Dendritic cell treated with granulocyte-macrophage colony-stimulating factor and Interleukin-4, amounts not matched to agents 40 ng/mL and 50 ng/mL, for 4 days (primary cell): ENCODE results near the gene FMN2.
"Not testable (repeated sequence)": the region's sequence is repeated elsewhere in the genome, so short reads cannot be mapped to it uniquely, and the experiment has no call there.

Experiments used
- H3K27ac Mint-ChIP-seq: one replicate; pipeline ENCODE4 v1.8.0; 2022; ENCODE audit warnings: mild to moderate bottlenecking, mixed read lengths
- H3K27me3 Mint-ChIP-seq: one replicate; pipeline ENCODE4 v1.8.0; 2022; ENCODE audit warnings: mild to moderate bottlenecking, mixed read lengths
- H3K36me3 Mint-ChIP-seq: one replicate; pipeline ENCODE4 v1.8.0; 2022; ENCODE audit warnings: low read depth, mixed read lengths
- H3K4me1 Mint-ChIP-seq: one replicate; pipeline ENCODE4 v1.8.0; 2022; ENCODE audit warnings: low read depth, mixed read lengths
- H3K4me3 Mint-ChIP-seq: one replicate; pipeline ENCODE4 v1.8.0; 2022; ENCODE audit warnings: mild to moderate bottlenecking, moderate library complexity, mixed read lengths
- H3K9me3 Mint-ChIP-seq: one replicate; pipeline ENCODE4 v1.8.0; 2022; ENCODE audit warnings: mixed read lengths
- intact Hi-C: fragments of 100-400 bp; cut with micrococcal nuclease; formaldehyde crosslinking; loops from one replicate; pipeline ENCODE4 v1.15.0; 2022

FMN2 gene

DNA sequence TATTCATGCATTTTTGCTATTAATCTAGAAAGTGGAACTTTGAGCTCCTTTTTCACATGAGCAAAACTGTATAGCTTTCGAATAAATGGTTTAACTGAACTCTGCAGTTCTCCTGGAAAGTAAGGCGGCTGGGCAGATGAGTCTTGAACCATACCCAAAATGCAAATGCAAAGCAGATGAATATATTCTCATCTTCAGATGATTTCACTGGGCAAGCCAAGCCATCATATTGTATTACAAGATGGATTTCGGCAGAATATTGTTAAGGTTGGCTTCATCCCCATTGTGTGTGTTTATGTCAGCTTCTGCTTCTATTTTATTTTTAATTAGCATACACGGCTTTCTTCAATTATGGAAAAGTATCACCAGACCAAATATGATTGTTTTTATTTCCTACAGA, 310.6 kb downstream of the FMN2 start:
- Mint-ChIP-seq H3K27ac (no peak overlapping the region), H3K27me3 (no peaks in the 10 kb centered on the region), H3K9me3 (peaks cover 8% of the 10 kb centered on the region), H3K4me3 (no peak overlapping the region), H3K4me1 (no peaks in the 10 kb centered on the region), H3K36me3 (no peaks in the 10 kb centered on the region)
- intact Hi-C loops: no loop called here

DNA sequence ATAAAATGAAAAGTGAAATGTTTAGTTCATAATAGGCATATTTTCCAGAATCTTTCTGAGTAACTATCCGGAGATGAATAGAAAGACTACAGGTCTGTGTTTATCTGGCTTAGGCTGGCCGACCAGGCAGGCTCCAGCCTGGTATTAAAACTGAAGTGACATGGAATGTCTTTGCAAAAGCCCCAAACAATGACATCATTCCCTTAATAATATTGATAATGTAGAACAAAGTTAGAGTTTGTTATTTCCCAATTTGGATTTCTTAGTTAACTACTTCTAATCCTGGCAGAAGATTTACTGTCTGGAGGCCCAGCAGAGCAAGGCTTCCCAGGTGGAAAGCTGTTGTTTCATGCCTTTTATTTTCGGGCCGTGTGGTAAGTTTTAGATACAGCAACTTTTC, 312.6 kb downstream of the FMN2 start:
- intact Hi-C loops: no loop called here
- Mint-ChIP-seq H3K9me3 (peaks cover 8% of the 10 kb centered on the region), H3K27ac (no peak overlapping the region), H3K4me3 (no peak overlapping the region), H3K36me3 (no peaks in the 10 kb centered on the region), H3K27me3 (no peaks in the 10 kb centered on the region), H3K4me1 (no peaks in the 10 kb centered on the region)

DNA sequence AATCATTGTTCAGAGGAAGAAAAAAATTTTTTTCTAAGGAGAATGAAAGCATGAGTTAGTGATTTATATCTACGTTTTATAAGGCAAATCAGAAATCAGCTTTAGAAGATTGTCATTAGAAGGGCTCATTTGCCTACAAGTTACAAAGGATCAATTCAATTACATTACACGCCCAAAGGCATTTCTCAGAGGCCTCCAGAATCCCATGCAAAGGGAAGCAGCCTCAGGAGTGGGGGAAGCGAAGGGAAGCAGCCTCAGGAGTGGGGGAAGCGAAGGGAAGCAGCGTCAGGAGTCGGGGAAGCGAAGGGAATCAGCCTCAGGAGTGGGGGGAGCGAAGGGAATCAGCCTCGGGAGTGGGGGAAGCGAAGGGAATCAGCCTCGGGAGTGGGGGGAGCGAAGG, 314.1 kb downstream of the FMN2 start:
- H3K4me1 Mint-ChIP-seq: no peaks in the 10 kb centered on the region
- intact Hi-C loops: no loop called here
- no peak overlapping the region for H3K27ac Mint-ChIP-seq

DNA sequence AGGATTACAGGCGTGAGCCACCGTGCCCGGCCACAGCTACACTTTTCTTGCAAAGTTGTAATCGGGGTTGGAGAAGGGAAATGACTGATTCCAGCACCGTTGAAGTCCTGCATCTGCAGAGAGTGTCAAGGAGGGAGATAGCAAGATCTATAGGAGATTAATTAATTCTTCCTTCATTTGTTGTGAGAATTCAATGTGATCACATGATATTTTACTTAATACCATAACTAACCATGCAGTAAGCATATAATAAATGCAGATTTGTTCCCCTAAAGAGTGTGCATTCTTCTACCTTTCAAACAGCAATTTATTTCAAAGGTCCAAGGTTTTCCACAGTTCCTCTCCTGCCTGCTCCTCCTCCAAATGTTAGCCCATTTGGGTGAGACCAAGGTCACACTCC, 315.7 kb downstream of the FMN2 start:
- Mint-ChIP-seq H3K27me3 (no peaks in the 10 kb centered on the region), H3K4me3 (no peak overlapping the region), H3K36me3 (no peaks in the 10 kb centered on the region), H3K9me3 (peaks cover 8% of the 10 kb centered on the region), H3K27ac (no peak overlapping the region), H3K4me1 (no peaks in the 10 kb centered on the region)
- intact Hi-C loops: no loop called here

More for the DNA sequence above, 314.1 kb downstream of the FMN2 start:
- peaks cover 8% of the 10 kb centered on the region for H3K9me3 Mint-ChIP-seq
- H3K27me3 Mint-ChIP-seq: no peaks in the 10 kb centered on the region
- no peak overlapping the region for H3K4me3 Mint-ChIP-seq
- H3K36me3 Mint-ChIP-seq: no peaks in the 10 kb centered on the region

DNA sequence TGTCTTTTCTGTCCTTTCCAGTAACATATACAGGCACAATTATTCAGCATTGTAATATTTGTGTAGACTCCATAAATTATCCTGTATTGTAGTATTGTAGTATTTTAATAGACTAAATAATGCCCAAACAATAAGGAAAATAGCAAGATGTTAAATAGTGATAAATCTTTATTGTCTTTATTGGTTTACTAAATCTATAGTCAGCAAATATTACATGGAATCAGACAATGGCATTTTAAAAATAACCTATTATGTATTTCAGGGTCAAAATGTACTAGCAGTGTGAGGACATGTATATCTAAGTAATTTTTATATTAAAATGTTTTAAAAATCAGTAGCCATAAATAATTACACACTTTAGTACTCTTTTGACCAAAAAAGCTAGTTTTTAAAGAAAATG, 317.9 kb downstream of the FMN2 start:
- intact Hi-C loops: no loop called here
- Mint-ChIP-seq H3K4me1 (no peaks in the 10 kb centered on the region), H3K36me3 (no peaks in the 10 kb centered on the region), H3K27ac (no peak overlapping the region), H3K9me3 (peaks cover 16% of the 10 kb centered on the region), H3K27me3 (no peaks in the 10 kb centered on the region), H3K4me3 (no peak overlapping the region)

DNA sequence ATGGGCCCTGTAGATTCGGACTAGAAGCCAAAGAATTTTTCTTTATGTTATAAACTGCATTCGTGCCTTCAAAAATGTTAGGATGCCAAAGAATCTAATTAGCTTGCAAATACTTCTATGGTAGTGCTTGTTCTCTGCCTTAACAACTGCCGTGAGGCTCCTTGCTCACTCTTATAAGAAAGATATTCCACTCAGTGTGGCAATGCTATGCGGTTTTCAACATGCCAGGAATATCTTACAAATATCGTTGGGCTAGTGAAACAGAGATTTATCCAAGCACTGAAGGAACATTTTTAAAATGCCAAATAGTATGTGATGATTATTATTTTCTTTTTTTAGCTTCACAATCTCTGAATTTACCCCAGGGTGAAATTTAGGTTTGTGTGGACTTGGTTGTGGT, 322.0 kb downstream of the FMN2 start:
- no peak overlapping the region for H3K4me3 Mint-ChIP-seq
- H3K27ac Mint-ChIP-seq: no peak overlapping the region
- no peaks in the 10 kb centered on the region for H3K4me1 Mint-ChIP-seq
- H3K36me3 Mint-ChIP-seq: no peaks in the 10 kb centered on the region
- no peaks in the 10 kb centered on the region for H3K27me3 Mint-ChIP-seq
- H3K9me3 Mint-ChIP-seq: peaks cover 8% of the 10 kb centered on the region
- intact Hi-C loops: no loop called here

DNA sequence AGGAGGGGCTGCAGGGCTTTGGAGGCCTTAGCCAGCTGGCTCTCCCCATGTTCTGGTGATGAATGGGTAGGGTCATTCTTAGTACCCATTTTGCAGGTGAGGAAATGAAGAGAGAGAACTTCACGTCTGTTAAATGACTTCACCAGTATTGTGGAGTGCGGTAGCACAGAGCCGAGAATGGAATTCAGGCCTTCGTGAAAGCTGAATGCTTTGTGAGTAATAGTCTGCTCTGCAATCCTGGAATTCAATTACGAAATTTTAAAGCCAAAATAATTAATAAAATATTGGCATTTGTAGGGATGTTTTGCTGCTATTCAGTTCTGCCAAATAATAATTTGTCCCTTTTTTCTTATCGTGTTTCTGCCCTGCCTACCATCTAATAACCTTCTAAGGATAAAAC, 322.6 kb downstream of the FMN2 start:
- H3K9me3 Mint-ChIP-seq: peaks cover 8% of the 10 kb centered on the region
- intact Hi-C loops: no loop called here
- H3K27ac Mint-ChIP-seq: no peak overlapping the region
- no peaks in the 10 kb centered on the region for H3K27me3 Mint-ChIP-seq
- H3K4me3 Mint-ChIP-seq: no peak overlapping the region
- no peaks in the 10 kb centered on the region for H3K36me3 Mint-ChIP-seq
- H3K4me1 Mint-ChIP-seq: no peaks in the 10 kb centered on the region

DNA sequence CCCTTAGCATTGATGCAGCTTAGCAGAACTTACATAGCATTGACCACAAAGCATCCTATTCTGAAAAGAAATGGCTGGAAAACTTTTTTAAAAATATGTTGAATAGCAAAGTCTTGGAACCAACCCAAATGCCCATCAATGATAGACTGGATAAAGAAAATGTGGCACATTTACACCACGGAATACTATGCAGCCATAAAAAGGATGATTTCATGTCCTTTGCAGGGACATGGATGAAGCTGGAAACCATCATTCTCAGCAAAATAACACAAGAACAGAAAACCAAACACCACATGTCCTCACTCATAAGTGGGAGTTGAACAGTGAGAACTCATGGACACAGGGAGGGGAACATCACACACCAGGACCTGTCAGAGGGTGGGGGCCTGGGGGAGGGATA, 323.3 kb downstream of the FMN2 start:
- H3K9me3 Mint-ChIP-seq: peaks cover 11% of the 10 kb centered on the region
- H3K4me1 Mint-ChIP-seq, H3K27me3 Mint-ChIP-seq, H3K36me3 Mint-ChIP-seq, H3K4me3 Mint-ChIP-seq, intact Hi-C loops, H3K27ac Mint-ChIP-seq: not testable (repeated sequence)

DNA sequence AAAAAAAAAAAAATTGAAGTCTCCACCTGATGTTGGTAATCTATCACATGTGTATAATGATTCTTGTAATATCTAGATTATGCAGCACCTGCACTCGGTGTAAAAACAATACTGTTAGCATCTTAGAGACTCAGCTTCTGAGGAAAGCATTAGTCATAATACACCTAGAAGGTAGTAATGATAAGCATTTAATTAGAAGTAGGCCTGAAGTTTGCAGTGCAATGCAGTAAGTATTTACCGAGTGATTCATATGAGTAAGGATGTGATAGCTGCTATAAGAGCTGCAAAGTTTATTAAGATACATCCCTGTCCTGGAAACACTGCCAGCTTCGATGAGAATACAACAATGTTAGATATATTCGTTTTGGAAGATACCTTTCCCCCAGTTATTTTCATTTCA, 323.8 kb downstream of the FMN2 start:
- intact Hi-C loops: no loop called here
- no peak overlapping the region for H3K4me3 Mint-ChIP-seq
- no peaks in the 10 kb centered on the region for H3K27me3 Mint-ChIP-seq
- no peak overlapping the region for H3K27ac Mint-ChIP-seq
- peaks cover 17% of the 10 kb centered on the region for H3K9me3 Mint-ChIP-seq
- H3K36me3 Mint-ChIP-seq: no peaks in the 10 kb centered on the region
- no peaks in the 10 kb centered on the region for H3K4me1 Mint-ChIP-seq

DNA sequence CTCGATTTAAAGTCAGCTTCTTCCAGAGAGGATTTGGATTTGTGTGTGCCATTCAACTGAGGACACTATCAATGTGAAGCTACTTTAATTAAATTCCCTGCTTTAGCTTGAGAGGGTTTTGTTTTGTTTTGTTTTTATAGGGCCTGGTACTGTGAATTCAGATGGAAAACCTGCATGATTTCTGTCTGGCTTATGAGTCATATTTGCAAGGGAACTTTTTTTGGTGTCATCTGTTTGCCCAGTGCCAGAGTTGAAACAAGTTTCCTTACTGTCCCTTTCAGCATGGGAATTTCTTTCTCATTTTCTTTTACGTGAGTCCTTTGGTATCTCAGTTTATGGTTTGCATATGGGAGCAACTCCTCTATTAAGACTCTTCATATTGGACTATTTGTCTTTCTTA, 325.6 kb downstream of the FMN2 start:
- Mint-ChIP-seq H3K9me3 (peaks cover 24% of the 10 kb centered on the region), H3K36me3 (no peaks in the 10 kb centered on the region), H3K4me1 (no peaks in the 10 kb centered on the region), H3K27me3 (no peaks in the 10 kb centered on the region), H3K4me3 (no peak overlapping the region), H3K27ac (no peak overlapping the region)
- intact Hi-C loops: no loop called here

DNA sequence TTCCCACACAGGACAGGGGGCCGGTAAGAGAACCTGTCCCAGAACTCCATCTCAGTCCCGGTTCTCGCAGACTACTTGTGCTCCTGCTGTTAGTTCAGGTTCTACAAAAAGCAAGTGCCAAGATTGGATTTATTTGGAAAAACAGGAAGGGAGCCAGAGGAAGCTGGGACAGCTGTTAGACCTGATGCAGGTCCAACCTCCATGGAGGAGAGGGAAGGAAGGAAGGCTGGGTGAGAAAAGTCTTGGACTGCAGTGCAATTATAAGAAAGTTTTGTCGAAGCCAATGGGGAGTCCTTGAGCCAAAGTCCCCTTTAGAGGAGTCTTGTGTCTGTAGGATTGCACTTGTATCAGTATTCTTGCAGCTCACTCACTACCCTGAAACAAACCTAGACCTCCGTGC, 329.1 kb downstream of the FMN2 start:
- Mint-ChIP-seq H3K27ac (no peak overlapping the region), H3K4me1 (no peaks in the 10 kb centered on the region), H3K4me3 (no peak overlapping the region), H3K9me3 (peaks cover 25% of the 10 kb centered on the region), H3K36me3 (no peaks in the 10 kb centered on the region), H3K27me3 (no peaks in the 10 kb centered on the region)
- intact Hi-C loops: no loop called here

DNA sequence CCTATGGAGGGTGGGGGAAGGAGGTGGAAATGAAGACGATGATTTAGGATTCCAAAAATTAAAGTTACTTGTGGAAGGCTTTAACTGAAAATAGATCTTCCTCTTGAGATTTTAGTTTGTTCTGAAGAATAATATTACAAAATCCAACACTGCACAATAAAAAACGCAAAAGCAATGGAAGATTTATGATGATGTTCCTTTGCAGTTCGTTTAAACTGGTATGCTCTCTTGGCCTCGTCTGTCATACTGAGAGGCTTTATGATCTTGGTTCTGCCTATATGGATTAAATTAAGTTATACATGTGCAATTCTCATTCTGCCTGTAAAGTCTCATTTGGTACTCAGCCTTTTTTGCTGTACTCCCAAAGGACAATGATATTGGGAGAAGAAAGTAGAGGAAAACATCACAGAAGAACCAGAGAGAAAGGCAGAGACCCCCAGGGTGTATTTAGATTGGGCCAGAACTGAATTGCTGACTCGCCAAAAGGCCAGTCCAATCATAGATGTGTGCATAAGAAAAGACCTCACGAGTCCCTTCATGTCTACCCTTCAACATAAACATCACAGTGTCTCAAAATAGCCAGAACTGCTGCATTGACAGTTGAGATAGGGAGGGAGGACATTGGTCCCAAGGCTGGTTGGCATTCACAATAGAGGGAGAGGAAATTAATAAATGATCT, 331.7 kb downstream of the FMN2 start:
- H3K27ac Mint-ChIP-seq: no peak overlapping the region
- intact Hi-C loops: no loop called here
- no peaks in the 10 kb centered on the region for H3K36me3 Mint-ChIP-seq
- H3K27me3 Mint-ChIP-seq: no peaks in the 10 kb centered on the region
- H3K4me1 Mint-ChIP-seq: no peaks in the 10 kb centered on the region
- H3K4me3 Mint-ChIP-seq: no peak overlapping the region
- peaks cover 25% of the 10 kb centered on the region for H3K9me3 Mint-ChIP-seq

DNA sequence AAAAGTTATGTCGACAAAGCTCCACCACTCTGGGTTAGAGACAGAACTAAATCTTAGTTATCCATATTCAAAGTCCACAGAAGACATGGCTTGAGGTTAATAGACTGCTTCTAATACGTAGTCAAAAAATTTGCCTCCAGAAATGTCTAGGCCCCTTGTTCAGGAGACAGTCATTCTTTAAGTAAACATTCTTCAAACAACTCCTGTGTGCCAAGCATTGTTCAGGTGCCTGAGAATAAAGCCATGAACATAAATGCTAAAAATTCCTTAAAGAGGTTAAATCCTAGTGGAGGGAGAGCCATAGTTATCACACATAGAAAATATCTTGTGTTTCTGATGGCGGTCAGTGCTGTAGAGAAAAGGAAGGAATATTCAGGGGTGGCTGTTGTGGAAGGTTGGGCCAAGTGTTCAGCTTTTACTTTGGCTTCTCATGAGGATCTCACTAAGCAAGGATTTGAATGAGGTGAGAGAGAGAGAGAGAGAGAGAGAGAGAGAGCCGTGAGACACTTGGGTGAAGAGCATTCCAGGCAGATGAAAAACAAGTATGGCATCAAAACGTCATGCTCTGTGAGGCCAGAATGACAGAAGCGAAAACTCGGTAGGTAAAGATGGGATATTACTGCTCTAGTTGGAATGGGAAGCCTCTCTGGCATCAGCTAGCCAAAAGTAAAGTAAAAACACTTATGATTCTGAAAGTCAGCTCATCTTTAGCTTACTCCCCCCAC, 333.2 kb downstream of the FMN2 start:
- Mint-ChIP-seq H3K4me3 (no peak overlapping the region), H3K9me3 (peaks cover 23% of the 10 kb centered on the region), H3K27me3 (no peaks in the 10 kb centered on the region), H3K4me1 (no peaks in the 10 kb centered on the region), H3K27ac (no peak overlapping the region), H3K36me3 (no peaks in the 10 kb centered on the region)
- intact Hi-C loops: no loop called here

DNA sequence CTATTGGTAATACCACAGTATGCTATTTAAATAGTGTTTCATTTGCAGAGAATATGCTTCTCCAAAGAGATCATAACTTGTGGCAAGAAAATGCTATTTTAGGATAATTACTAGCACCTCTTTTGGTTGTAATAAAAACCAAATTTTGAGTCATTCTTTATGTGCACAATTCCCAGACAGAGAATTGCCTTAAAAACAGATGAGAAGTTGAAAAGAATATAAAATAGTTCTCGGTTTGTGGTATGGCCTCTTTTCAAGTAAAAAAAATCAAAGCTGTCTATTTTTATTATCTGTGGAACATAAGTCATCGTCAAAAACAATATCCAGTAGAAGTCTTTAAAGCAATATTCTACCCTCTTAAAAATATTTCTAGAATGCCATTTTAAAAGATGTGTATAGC, 334.4 kb downstream of the FMN2 start:
- Mint-ChIP-seq H3K4me1 (no peaks in the 10 kb centered on the region), H3K27me3 (no peaks in the 10 kb centered on the region), H3K9me3 (peaks cover 12% of the 10 kb centered on the region), H3K36me3 (no peaks in the 10 kb centered on the region), H3K27ac (no peak overlapping the region), H3K4me3 (no peak overlapping the region)
- intact Hi-C loops: no loop called here

DNA sequence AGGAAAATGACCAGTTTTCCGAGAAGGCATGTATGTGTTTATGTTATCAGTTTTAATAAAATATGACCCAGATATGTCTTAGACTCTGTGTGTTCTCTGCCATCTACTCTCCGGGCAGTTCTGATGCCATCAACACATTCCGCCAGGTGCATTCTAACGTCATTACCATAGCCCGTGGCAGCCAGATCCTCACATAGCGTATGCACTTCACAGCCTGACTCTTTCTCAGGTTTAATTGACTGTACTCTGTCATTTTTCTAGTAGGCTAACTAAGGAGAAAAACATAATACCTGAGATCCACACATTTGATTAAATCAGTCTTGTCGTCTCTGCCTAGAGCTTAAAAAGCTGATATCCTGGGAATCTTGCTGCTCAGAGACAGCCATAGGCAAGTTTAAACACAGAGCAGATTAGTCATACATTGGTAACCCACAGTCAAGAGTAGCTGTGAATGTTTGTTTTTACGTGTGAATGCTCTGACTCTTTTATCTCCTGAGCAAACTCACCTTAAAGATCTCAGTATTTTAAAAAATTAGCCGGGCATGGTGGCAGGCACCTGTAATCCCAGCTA, 344.4 kb downstream of the FMN2 start:
- no peaks in the 10 kb centered on the region for H3K4me1 Mint-ChIP-seq

More for the DNA sequence above, 344.4 kb downstream of the FMN2 start:
- Mint-ChIP-seq H3K36me3 (no peaks in the 10 kb centered on the region), H3K4me3 (no peak overlapping the region), H3K27me3 (no peaks in the 10 kb centered on the region), H3K9me3 (no peaks in the 10 kb centered on the region), H3K27ac (no peak overlapping the region)
- intact Hi-C loops: no loop called here
